GM19035 (cell line): ENCODE results near the gene MAST3.

Source experiments
- ATAC-seq: cut with Tn5 transposase; IDR thresholded peaks from one replicate; pipeline ENCODE4 v1.9.1; 2021; ENCODE audit not compliant: unreplicated experiment

MAST3 gene

GRCh38 chr19:18097217-18097992 lies at the start of gene MAST3:
MAST3 (plus strand) TSS chr19:18097778; CDS start chr19:18097793, 15 bp downstream.
- ATAC-seq: peak; percentile 65

DNA sequence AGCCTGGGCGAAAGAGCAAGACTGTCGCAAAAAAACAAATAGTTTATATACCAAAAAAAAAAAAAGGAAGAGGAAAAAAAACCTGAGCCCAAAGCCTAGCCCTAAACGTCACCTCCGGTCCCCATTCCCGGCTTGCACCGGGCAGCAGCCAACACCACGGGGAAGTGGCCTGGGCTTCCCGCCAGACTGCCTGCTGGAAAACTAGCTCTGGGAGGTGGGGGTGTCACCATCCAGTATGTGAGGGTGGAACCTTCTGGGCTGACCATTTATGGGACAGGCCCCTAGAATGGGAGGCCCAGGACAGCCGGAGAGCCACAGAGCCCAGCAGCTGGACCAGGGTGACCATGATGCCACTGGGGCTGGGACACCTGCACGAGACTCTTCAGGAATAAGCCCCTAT lies 48.2 kb upstream of the MAST3 start:
- ATAC-seq: no peak

DNA sequence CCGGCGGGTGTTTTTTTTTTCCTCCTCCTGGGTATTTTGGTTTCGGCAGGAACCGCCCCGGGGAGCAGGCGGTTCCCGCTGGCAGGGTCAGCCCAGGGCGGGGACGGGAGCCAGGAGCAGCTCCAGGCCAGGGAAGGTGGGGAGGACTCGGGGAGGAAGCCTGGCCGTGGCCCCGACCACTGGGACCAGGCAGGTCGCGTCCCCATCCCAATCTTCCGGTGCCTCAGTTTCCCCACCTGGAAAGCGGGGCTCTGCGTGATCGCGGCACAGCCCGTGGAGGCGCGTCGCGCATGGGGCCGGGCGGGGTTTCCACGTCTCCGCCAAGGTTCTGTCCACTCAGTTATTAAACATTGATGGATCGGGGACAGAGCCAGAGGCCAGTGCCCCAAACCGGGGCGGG lies 45.7 kb upstream of the MAST3 start:
- ATAC-seq: no peak

GRCh38 chr19:18053576-18054219 lies 43.9 kb upstream of the MAST3 start:
- no peak for ATAC-seq

- no peak for ATAC-seq
These were observed 41.6 kb upstream of the MAST3 start for GRCh38 chr19:18055967-18056366.

DNA sequence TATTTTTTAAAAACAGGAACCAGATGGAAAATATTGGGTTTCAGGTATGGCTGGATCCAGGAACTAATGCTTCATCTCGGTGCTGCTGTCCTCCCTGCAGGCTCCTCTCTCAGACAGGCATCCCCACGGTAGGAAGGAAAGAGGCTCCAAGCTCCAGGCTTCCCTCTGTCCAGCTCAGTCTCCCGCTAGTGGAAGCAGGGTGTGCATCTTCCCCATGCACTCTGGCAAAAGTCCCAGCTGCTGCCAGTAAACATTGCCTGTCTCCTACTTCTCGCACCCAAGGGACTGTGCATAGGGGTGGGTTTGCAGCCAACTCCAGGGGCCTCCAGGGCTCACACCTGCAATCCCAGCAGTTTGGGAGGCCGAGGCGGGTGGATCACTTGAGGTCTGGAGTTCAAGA lies 40.0 kb upstream of the MAST3 start:
- ATAC-seq: no peak

DNA sequence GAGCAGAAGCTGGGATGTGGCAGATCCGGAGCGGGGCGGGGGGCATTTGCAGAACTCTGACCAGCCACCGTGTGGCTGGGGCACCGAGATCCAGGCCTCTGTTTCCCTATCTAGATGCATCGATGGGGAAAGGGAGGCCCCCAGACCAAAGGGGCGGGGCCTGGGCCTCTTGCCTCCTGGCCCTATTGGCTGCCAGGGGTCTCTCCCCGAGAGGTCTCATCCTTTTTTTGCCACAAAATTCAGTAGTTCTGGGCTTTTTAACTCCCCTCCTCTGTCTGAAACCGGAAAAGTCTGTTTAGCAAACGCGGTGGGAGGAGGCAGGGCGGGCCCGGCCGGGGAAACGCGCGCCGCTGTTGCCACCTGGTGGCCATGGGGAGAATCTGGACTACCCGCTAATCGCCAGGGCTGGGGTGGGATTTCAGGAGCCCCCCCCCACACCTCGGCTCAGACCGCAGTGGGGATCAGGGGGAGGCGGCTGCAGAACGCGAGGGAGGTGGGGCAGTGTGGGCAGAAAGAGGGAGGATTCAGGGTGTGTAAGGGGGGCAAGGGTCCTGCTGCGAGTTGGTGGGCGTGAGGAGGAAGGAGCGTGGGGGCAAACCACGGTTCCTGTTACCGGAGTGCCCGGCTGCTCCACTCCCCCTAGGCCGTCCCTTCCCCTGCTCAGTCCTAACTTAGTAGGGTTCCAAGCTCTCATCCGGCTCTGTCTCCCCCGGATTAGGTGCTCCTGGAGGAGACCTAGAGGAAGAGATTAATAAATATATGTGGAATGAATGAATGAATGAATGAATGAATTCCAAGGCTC lies 39.2 kb upstream of the MAST3 start:
- ATAC-seq: no peak

DNA sequence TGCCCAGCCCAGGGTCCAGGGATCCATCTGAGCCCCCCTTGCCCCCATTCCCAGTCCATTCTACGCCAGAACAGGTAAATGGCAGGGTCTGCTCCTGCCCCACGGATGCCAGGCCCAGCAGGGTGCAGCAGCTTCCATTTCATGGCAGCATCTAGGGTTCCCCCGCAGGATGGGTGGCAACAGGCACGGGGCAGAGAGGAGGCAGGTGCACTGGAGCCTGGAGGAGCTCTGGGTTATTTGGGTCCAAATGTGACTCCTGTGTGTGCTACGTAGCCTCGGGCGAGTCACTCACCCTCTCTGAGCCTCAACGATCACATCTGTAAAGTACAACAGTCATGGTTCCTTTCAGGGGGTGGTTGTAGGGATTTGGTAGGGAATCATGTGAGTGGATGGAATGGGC lies 38.3 kb upstream of the MAST3 start:
- ATAC-seq: no peak

DNA sequence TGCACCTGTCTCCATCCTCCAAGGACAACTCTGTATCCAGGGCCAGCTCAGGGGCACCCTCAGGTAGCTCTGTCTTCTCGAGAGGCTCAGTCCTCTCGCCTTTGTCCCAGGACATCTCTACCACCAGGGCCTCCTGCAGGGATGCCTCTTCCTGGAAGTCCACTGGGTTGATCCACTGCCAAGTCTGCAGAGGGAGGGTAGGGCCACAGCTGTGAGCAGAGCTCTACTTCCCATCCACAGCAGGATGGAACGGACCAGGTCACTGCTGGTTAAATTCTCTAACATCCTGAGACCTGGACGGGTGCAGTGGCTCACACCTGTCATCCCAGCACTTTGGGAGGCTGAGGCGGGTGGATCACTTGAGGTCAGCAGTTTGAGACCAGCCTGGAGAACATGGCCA lies 37.7 kb upstream of the MAST3 start:
- no peak for ATAC-seq

- no peak for ATAC-seq
These were observed 37.1 kb upstream of the MAST3 start for GRCh38 chr19:18060472-18060871.

DNA sequence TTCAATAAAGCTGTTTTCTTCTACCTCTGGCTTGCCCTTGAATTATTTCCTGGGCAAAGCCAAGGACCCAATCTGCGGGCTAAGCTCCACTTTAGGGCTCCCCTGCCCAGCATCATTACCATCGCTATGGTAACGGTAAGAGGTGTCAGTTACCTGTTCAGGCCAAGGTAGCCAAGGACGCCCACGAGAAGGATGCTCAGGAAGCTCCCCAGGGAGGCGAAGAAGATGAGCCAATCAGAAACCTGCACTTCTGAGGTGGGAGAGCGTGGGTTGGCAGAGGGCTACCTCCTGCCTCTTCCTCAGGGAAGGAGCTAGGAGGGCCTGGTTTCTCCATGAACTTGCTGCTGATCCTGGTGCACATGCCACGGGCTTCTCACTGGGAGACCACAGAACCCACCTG lies 35.5 kb upstream of the MAST3 start:
- ATAC-seq: no peak

DNA sequence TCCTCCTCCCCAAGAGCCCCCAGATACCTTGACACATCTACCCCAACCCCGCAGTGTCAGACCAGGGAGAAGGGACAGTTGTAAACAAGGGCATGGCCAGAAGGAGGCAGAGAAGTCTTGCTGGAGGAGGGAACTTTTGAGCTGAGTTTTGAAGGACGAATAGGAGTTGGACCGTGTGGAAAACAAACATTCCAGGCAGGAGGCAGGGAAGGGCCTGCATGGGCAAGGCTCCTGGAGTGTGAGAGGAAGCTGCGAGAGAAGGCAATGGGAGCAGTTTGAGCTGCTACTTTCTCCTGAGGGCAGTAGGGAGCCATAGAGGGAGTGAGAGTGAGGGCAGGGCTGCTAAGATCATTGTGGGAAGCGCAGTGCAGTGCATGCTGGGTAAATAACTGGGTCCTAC lies 34.1 kb upstream of the MAST3 start:
- no peak for ATAC-seq

- ATAC-seq: no peak
These were observed 32.4 kb upstream of the MAST3 start for GRCh38 chr19:18065173-18065495.

- no peak for ATAC-seq
These were observed 29.2 kb upstream of the MAST3 start for GRCh38 chr19:18068395-18068794.

- ATAC-seq: no peak
These were observed 28.2 kb upstream of the MAST3 start for GRCh38 chr19:18069383-18069782.

DNA sequence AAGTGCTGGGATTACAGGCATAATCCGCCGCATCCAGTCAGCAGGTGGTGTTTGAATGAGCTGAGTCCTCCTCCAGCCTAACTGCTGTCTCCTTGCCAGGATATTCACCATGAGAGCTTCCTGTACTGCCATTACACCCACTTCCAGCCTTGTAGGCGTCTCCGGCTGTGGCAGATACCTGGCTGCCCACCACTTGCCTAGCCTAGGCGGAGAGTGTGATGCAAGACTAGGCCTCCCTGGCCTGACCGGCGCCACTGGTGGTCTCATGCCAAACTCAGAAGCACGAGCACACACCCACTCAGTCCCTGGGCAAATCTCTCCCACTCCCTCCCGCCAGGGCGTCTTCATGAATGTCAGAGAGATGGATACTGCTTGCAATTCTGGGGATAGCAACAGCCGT lies 27.4 kb upstream of the MAST3 start:
- ATAC-seq: no peak

DNA sequence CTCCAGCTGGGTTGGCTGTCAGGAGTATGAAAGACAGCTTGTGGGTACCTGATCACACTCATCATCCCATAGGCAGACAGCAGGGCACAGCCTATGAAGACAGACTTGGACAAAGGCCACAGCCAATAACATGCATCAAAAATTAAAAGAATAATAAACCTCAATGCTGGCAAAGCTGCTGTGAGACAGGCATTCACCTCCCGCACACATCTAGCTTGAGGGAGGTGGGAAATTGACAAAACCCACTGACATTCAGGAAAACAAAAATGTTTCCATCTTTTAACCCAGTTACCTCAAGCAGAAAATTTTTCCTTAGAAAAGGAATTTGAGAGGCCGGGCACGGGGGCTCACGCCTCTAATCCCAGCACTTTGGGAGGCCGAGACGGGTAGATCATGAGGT lies 25.2 kb upstream of the MAST3 start:
- ATAC-seq: no peak

DNA sequence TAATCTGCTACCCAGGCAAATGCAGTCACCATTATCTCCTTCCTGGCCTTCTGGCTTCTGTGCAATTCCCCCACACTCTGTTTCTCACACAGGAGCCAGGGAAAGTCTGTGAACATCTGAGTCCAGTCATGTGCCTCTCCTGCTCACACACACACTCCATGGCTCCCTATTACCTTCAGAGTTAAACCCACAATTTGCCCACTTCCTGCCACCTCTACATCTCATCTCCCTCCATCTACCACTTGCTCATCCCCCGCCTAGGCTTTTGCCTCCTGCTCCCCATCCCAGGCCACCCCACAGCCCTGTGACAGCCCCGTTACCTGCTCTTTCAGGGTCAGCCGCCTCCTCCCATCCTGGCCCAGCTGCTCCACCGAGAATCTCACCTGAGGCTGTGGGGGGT lies 24.4 kb upstream of the MAST3 start:
- no peak for ATAC-seq

DNA sequence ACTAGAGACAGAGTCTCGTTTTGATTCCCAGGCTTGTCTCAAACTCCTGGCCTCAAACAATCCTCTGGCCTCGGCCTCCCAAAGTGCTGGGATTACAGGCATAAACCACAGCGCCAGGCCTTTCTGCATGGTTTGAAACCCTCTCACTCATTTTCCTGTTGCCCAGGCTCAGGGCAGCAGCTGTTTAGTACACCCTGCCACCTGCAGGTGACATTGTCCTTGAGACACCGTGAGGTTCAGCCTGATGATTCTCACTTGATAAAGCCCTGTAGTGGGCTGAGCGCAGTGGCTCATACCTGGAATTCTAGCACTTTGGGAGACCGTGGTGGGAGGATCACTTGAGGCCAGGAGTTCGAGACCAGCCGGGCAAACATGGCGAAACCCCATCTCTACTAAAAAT lies 23.4 kb upstream of the MAST3 start:
- ATAC-seq: no peak

DNA sequence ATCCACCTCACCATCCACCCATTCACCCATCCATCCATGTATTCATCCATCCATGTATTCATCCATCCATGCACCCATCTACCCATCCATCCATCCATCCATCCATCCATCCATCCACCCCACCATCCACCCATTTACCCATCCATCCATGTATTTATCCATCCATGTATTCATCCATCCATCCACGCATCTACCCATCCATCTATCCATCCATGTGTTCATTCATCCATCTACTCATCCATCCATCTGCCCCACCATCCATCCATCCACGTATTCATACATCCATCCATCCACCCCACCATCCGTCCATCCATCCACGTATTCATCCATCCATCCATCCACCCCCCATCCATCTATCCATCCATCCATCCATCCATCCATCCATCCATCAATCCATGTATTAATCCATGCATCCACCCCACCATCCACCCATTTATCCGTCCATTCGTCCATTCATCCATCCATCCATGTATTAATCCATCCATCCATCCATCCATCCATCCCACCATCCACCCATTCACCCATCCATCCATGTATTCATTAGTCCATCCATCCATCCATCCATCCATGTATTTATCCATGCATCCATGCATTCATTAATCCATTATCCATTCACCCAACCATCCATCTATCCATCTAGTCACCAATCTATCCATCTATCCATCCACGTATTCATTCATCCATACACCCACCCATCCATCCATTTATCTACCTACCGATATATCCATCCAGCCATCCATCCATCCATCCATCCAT lies 13.5 kb upstream of the MAST3 start:
- no peak for ATAC-seq

- ATAC-seq: no peak
These were observed 11.7 kb upstream of the MAST3 start for GRCh38 chr19:18085702-18086457.
